HT-29 (cell line): ENCODE data around the gene GARIN5B. TPM values are rescaled to one million over a fixed set of nuclear protein-coding genes. Genes with fewer than 3 reads are reported as not detected.
"Not testable (repeated sequence)": the region's sequence is repeated elsewhere in the genome, so short reads cannot be mapped to it uniquely, and the experiment has no call there.

Experiments used
- DNase-seq: peaks from one replicate; pipeline ENCODE4 v3.0.0-alpha.2; 2015; ENCODE audit warnings: low spot score
- total RNA-seq: library from RNA; depleted of rRNA; stranded (reverse); fragments of >200 nt; shearing (Covaris generic); gene quantifications from 2 replicates; pipeline ENCODE4 v1.2.3, GENCODE V29; 2014

Gene GARIN5B
- total RNA-seq, 1 experiment from 2014 or later = not detected

GRCh38 chr19:55350620-55351315 is 12.3 kb downstream of the GARIN5B start:
- no peak for DNase-seq

GRCh38 chr19:55348317-55349034 is 14.6 kb downstream of the GARIN5B start:
- DNase-seq = no peak

DNA sequence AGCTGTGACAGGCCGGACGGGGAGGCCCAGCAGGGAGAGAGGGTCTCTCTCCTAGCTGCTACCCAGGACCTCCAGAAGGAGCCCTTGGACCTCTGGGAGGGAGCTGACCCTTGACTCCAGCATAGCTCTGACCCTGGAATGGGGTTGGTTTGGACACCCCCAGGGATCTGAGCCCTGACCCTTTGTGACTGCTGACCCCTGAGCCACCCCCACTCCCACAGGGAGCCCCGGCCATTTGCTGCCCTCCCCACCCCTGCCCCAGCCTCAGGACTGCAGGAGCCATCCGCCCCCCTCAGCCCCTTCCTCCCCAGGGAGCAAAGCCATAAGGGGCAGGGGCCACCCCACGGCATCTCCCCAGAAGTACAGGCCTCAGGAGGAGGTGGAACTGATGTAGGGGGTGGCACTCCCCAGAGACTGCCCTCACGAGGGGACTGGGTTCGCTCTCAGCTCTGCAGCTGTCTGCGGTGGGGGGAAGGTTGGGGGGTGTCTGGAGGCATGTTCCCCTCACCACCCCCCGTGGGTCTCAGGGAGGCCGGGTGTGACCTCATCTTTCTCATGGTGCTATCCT is 15.5 kb downstream of the GARIN5B start:
- no peak for DNase-seq

DNA sequence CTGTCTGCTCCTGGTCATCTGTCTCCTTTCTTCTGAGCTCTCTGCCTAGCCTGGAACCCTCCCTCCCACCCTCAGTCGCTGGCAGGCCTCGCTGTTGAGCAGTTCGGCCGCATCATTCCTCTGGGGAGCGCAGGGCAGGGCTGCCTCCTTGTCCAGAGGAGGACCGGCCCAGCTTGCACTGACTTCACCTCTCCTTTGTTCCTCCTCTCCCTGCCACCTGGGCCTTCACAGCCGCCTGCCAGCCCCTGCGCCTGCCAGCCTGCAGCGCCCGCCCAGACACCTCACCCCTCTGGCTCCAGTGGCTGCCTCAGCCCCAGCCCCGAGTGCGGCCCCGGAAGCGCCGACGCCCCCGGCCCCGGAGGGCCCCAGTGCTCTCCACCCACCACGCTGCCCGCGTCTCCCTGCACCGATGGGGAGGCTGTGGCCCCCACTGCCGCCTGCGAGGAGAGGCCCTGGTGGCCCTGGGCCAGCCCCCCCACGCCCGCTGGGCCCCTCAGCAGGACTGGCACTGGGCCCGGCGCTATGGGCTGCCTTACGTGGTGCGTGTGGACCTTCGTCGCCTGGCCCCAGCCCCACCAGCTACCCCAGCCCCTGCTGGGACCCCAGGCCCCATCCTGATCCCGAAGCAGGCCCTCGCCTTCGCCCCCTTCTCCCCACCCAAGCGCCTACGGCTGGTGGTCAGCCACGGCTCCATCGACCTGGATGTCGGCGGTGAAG is 16.2 kb downstream of the GARIN5B start:
- DNase-seq = no peak

- DNase-seq = no peak
Measured at GRCh38 chr19:55345818-55346724, 17.0 kb downstream of the GARIN5B start.

- DNase-seq = no peak
Measured at GRCh38 chr19:55345101-55345817, 17.8 kb downstream of the GARIN5B start.

GRCh38 chr19:55344444-55344843 is 18.6 kb downstream of the GARIN5B start:
- DNase-seq = no peak

DNA sequence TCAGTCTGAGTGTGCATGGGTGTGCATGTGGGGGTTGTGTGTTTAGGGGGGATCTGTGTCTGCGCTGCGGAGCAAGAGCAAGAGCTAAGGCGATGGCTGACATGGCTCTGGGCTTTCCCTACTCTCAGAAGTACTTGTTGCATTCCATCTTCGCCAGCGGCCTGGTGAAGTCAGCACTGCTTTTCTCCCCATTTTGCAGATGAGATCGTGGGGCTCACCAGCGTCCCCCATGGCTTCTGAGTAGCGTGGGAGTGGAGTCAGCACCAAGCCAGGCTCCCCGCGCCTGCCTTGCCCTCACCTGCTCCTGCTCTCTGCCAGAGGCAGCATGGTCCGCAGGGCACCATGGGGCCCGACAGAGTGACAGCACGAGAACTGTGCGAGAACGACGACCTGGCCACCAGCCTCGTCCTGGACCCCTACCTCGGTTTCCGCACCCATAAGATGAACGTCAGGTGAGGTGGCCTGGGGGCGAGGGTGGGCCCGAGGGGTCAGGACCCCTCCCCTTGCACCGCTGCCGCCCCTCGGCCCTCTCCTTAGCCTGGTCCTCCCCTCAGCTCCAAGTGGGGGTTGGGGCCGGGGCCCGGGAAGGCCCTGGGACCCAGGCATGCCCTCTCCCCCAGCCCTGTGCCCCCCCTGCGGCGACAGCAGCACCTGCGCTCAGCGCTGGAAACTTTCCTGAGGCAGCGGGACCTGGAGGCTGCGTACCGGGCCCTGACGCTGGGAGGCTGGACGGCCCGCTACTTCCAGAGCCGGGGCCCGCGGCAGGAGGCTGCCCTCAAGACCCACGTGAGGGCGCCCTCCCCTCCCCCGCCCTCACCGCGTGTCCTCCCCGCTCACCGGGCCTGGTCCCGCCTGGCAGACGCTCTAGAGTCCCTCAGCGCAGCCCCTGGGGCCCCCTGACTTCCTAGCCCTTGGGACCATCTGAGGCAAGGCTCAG is 21.2 kb downstream of the GARIN5B start:
- no peak for DNase-seq

DNA sequence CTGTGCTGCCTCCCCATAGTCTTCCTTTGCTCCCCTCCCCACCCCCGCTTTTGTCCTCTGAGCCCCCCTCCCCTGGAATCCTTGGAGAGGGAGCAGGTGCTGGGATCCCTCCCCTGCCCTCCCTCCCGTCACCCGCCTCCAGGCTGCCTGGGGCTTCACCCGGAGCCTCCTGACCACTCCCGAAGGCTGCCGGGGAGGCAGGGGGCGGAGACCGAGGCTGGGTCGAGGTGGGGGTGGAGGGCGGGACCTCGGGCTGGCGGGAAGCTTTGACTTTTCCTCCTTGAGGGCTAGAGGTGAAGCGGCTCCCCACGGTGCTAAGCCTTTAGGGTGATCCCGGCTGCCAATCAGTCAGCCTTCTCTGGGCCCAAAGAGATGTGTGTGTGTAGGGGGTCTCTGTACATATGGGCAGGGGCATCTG is 21.9 kb downstream of the GARIN5B start:
- DNase-seq = peak; percentile 82

- DNase-seq = peak; percentile 51
Measured at GRCh38 chr19:55340784-55341147, 22.3 kb downstream of the GARIN5B start.

DNA sequence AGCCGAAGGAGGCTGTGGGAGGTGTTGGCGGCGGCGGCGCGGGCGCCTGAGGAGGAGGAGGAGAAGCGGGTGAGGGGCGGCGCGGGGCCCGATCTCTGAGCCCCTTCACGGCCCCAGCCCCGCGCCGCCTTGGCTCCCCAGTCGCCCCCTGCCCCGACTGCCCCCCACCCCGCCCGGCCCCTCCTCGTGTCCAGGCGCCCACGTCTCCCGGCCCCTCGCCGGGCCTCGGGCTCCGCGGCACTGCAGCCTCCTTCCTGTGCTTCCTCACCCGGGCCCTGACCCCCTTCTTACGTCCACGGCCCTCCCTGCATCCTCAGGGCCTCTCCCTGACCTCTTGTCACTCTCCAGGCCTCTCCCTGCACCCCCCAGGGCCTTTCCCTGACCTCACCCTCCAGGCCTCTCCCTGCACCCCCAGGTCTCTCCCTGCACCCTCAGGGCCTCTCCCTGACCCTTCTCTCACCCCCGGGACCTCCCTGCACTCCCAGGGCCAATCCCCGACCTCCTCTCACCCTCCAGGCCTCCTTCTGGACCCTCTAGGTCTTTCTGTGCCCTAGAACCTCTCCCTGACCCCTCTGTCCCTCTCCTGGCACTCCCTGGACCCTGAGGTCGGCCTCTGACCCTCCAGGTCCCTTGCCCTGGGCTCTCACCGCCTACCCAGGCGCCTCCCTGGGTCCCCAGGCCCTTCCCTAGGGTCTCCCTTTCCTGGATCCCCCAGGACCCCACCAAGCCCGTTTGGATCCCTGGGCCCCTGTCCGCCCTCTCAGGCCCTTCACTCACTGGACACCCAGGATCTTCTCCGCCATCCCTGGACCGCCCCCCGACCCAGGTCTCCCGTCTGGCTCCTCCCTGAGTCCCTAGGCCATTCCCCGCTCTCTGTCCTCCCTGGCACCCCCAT is 22.9 kb downstream of the GARIN5B start:
- peak; percentile 65 for DNase-seq

DNA sequence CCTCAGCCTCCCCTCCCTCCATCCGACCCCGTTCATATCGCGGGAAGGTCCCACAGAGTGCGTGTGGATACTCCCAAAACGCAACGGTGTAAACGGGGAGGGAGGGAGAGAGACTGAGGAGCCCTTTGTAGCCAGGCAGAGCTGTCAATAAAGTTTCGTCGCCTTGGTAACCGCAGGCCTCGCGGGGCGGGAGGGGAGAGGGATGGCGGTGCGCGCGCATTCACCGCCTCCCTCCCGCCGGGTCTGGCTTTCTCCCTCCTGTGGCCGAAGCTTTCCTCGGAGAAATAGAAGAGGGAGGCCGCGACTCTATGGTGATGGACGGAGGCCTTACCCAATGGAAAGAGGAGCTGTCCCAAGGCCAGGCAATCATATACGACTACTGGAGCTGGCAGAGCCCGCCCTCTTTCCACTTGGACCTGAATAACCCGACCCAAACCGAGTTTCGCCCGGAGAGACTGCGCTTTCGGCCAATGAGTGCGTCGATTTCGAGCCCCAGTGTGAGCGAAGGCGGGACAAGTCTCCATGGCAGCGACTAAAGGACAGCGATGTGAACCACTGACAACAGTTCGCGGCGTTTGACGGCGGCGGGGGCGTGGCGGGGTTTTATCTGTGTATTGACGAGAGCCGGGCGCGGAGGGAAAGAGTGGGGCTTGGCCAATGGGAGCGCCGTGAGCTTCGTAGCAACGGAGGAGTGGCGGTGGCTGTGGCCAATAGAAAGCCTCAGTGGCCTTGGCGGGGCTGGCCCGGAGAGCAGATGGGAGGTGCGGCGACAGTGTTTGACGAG is 23.8 kb downstream of the GARIN5B start, which contains the start of gene KMT5C:
Gene KMT5C, plus strand, starts transcription at position 772 of the 784 bp plus-strand sequence. CDS start 2,061 bp downstream, outside the sequence.
- DNase-seq = peak; percentile 100

DNA sequence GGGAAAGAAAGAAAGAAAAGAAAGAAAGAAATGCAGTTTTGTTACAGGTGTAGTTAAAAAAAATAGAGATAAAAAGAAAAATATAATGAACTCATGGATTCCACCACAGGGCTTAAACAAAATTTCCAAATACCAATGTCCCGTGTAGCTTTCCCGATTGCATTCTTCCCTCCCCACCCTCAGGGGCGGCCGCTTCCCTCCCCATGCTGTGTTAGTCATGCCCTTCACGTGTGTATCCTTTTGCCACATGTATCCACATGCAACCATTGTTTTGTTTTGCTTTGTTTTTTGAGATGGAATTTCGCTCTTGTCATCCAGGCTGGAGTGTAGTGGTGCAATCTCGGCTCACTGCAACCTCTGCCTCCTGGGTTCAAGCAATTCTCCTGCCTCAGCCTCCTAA is 27.0 kb downstream of the GARIN5B start:
- no peak for DNase-seq

- DNase-seq = peak; percentile 98
Measured at GRCh38 chr19:55333870-55334269, 29.2 kb downstream of the GARIN5B start.

DNA sequence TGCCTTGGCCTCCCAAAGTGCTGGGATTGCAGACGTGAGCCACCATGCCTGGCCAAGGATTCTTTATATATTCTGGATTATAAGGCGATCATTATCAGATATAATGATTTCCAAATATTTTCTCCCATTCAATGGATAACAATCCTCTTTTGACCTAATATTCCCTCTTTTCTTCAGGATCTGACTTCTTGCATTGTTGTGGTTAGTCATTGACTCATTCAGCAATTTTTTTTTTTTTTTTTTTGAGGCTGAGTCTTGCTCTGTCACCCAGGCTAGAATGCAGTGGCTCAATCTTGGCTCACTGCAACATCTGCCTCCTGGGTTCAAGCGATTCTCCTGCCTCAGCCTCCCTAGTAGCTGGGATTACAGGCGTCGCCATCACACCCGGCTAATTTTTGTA is 33.3 kb downstream of the GARIN5B start:
- not testable (repeated sequence) for DNase-seq

DNA sequence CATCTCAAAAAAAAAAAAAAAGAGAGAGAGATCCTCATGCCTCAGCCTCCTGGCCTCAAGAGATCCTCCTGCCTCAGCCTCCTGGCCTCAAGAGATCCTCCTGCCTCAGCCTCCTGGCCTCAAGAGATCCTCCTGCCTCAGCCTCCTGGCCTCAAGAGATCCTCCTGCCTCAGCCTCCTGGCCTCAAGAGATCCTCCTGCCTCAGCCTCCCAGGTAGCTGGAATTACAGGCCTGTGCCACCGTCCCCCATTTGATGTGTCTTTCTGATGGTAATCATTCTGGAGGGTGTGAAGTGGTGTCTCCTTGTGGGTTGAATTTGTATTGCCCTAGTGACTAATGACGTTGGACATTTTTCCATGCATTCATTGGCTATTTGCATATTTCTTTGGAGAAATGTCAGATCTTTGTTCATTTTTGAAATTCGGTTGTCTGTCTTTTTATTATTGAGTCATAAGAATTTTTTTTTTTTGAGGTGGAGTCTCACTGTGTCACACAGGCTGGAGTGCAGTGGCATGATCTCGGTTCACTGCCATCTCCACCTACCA is 34.2 kb downstream of the GARIN5B start:
- not testable (repeated sequence) for DNase-seq

- no peak for DNase-seq
Measured at GRCh38 chr19:55325172-55325571, 37.9 kb downstream of the GARIN5B start, which contains the start of gene TMEM150B. TSS of gene TMEM150B (minus strand) at chr19:55325341. CDS start at chr19:55321036, 4,305 bp downstream.
